HL-60 (cell line): Measurements from ENCODE around the gene TRAF3IP1.
"Not testable (repeated sequence)": the region's sequence is repeated elsewhere in the genome, so short reads cannot be mapped to it uniquely, and the experiment has no call there.

Experiments used
- DNase-seq, 2 experiments: peaks; one replicate each; pipeline ENCODE4 v3.0.0-alpha.2; 2010 to 2020; ENCODE audit warnings: low read depth in 1 of 2, low spot score in 1 of 2
- H3K27ac ChIP-seq: fragments of 250-450 bp; sonication (Bioruptor Pico); replicated peaks from 2 replicates; pipeline ENCODE4 v1.5.1; 2020; ENCODE audit warnings: mild to moderate bottlenecking, moderate library complexity
- H3K27me3 ChIP-seq: fragments of 250-450 bp; sonication (Bioruptor Pico); 2 replicates; pipeline ENCODE4 v1.5.1; 2021; ENCODE audit warnings: mild to moderate bottlenecking, moderate library complexity; ENCODE audit not compliant: insufficient read depth, poor library complexity, severe bottlenecking
- H3K4me3 ChIP-seq: replicated peaks from 2 replicates; pipeline ENCODE4 v1.5.1; 2011; ENCODE audit warnings: mild to moderate bottlenecking, control low read depth, low read length; ENCODE audit not compliant: insufficient read depth
- CTCF ChIP-seq: IDR thresholded peaks from one replicate; pipeline ENCODE4 v1.5.1; 2011; ENCODE audit warnings: low read length, control low read depth, inconsistent platforms; ENCODE audit not compliant: insufficient read depth
- GABPA ChIP-seq: IDR thresholded peaks from 2 replicates; pipeline ENCODE4 v1.6.1; 2012; ENCODE audit warnings: low read depth
- POLR2AphosphoS5 ChIP-seq: IDR thresholded peaks from 2 replicates; pipeline ENCODE4 v1.6.1; 2012; ENCODE audit warnings: low read depth
- REST ChIP-seq: IDR thresholded peaks from 2 replicates; pipeline ENCODE4 v1.6.1; 2012; ENCODE audit warnings: low read depth; ENCODE audit not compliant: insufficient replicate concordance
- SPI1 ChIP-seq: IDR thresholded peaks from 2 replicates; pipeline ENCODE4 v1.6.1; 2012; ENCODE audit warnings: low read depth, mild to moderate bottlenecking, borderline replicate concordance

The TRAF3IP1 gene

GRCh38 chr2:238321467-238321866 is 1.1 kb downstream of the TRAF3IP1 start:
- no peak for DNase-seq
- H3K27ac ChIP-seq, result no peak overlapping the region

GRCh38 chr2:238322001-238322411 is 1.7 kb downstream of the TRAF3IP1 start:
- Histone ChIP-seq H3K27ac (no peak overlapping the region), H3K27me3 (no peaks in the 10 kb centered on the region), H3K4me3 (no peak overlapping the region)
- DNase-seq, result no peak
- no peak for TF ChIP-seq POLR2AphosphoS5
- no peak for TF ChIP-seq SPI1
- TF ChIP-seq CTCF, result no peak
- TF ChIP-seq GABPA, result no peak
- TF ChIP-seq REST, result no peak

More at GRCh38 chr2:238321467-238321866, 1.1 kb downstream of the TRAF3IP1 start:
- TF ChIP-seq SPI1, result no peak
- TF ChIP-seq GABPA, result no peak
- no peak for TF ChIP-seq CTCF
- no peak for TF ChIP-seq REST
- no peak for TF ChIP-seq POLR2AphosphoS5
- Histone ChIP-seq H3K4me3 (no peak overlapping the region; the same call in 1 of the 2 replicates), H3K27me3 (no peaks in the 10 kb centered on the region)

GRCh38 chr2:238324248-238324647 is 3.9 kb downstream of the TRAF3IP1 start:
- H3K4me3 ChIP-seq, DNase-seq, H3K27ac ChIP-seq, H3K27me3 ChIP-seq: not testable (repeated sequence)

- H3K27me3 ChIP-seq, result no peaks in the 10 kb centered on the region
- H3K4me3 ChIP-seq, result no peak overlapping the region
- TF ChIP-seq POLR2AphosphoS5 (no peak), REST (no peak), GABPA (no peak), SPI1 (no peak), CTCF (no peak)
- no peak overlapping the region for H3K27ac ChIP-seq
- DNase-seq, result no peak
Measured at GRCh38 chr2:238325694-238326093, 5.4 kb downstream of the TRAF3IP1 start.
